OCI-LY1 (cell line): ENCODE data around the gene NTHL1.

Experiments used
- EZH2 ChIP-seq: fragments of 200-600 bp; sonication (generic), shearing (Covaris generic); IDR thresholded peaks from 2 replicates; pipeline ENCODE4 v1.8.0; 2017; ENCODE audit warnings: borderline replicate concordance, mixed run types, mild to moderate bottlenecking, antibody characterized with exemption, low read length, moderate library complexity, mixed read lengths
- TF ChIP-seq, protein P1 (sequence below): fragments of 200-600 bp; sonication (generic), shearing (Covaris generic); IDR thresholded peaks from 2 replicates; pipeline ENCODE4 v1.5.1; 2017; ENCODE audit warnings: mild to moderate bottlenecking, antibody characterized with exemption, low read length, moderate library complexity, mixed read lengths

DNA sequence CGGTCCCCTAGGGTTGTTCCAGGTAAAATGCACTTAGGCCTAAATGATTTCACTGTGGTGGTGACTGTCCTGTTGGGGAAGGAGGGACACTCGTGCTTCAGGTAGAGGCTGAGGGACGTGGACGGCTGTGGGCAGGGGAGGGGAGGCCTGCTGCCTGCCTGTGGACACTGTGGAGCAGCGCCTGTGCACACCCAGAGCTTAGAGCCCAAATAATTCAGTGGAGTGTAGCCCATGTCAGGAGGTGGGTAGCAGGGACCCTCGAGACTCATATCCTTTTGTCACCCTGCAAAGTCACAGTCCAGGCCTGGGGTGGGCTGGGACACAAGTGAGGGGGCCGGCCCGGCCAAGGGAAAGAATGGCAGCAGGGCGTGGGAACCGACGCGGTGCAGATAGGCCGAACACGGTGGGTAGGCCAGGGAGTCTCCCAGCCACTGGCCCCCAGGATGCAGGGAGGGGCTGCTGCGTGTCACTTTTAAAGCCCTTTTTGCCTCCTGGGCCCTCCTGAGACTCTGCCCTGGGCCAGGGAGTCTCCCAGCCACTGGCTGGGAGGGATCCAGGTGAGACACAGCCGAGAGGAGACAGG lies 21.7 kb downstream of the NTHL1 start:
- TF ChIP-seq, protein P1, sequence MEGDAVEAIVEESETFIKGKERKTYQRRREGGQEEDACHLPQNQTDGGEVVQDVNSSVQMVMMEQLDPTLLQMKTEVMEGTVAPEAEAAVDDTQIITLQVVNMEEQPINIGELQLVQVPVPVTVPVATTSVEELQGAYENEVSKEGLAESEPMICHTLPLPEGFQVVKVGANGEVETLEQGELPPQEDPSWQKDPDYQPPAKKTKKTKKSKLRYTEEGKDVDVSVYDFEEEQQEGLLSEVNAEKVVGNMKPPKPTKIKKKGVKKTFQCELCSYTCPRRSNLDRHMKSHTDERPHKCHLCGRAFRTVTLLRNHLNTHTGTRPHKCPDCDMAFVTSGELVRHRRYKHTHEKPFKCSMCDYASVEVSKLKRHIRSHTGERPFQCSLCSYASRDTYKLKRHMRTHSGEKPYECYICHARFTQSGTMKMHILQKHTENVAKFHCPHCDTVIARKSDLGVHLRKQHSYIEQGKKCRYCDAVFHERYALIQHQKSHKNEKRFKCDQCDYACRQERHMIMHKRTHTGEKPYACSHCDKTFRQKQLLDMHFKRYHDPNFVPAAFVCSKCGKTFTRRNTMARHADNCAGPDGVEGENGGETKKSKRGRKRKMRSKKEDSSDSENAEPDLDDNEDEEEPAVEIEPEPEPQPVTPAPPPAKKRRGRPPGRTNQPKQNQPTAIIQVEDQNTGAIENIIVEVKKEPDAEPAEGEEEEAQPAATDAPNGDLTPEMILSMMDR, result no peak
- TF ChIP-seq EZH2, result no peak
